ENCODE measurements around the gene SMURF2.

SMURF2 gene

DNA sequence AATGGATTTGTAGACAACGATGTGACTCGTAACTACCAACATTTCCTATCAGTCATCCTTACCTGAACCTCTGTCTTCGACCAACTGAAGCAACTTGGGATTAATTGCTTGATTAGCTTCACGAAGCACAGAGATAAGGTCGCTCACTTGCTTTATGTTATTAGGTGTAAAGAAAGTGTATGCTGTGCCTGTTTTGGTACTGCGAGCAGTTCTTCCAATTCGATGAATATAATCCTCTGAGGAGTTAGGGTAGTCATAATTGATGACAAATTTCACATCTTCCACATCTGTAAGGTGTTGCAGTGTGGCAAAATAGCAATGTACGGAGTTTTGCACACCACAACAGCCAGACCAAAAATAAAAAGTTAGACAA is 161.6 kb downstream of the SMURF2 start:
- no peak for DNase-seq

DNA sequence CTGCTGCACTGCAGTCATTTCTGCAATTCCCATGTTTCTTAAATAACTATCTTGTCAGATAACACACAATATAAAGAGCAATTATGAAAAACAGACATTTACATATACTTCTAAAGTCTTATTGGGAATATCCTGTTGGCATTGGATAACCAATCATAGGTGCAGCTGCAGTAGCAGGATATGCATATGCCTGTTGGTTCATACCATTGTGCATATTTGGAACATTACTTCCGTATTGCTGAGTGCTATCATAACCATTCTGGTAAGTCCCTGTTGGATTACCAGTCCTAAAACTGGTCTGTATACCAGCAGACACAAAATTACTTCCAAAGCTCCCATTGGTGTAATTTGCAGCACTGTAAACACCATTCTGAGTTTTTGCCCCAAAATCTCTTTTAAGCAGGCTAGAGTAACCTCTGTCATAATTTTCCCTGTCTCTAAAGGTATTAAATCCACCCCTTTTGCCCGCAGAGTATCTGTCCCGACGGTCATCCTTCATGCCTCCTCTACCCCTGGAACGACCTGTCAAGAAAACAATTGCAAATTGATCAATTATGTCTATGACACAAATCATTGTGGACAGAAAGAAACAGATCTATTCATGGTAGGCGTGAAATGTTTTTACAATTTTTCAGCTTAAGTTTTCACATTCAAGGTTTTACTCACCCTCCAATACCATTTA is 162.2 kb downstream of the SMURF2 start:
- DNase-seq, result no peak

DNA sequence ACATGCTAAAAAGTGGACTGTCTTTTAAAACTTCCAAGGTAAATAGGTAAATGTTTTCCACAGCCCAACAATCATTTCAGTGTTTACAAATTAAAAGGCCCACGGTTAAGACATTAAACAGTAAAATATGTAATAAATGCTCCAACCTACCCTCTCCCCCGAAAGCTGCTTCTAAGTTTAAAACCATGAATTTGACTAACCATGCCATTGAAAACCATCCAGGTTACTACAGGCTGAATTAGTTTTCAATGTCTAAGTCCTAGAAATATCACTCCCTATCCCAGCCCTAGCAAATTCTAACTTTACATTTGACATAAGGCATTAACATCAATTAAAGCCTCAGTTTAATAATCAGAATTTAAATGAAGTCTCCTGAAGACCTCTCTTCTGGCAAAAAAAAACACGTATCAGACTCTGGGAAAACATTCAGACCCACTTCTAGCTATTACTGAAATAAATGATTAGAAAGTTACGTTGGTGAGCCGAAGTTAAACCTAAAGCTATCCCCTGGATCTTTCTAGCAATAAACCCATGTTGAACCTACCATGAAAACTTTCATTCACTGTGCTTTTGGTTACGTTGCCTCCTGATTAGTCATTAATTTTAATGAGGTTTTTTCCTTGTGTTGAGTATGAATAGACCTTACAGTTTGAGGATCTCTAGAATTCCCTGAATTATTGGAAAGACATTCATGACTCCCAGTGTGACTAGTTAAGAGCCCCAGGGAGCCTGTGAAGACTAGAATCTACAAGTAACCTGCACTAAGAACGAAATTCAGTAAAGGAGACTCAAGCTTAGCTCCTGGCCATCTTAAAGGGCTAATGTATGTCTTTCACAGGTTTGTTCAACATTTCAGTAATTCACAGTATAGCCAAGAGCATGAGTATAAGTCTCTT is 163.6 kb downstream of the SMURF2 start:
- no peak for DNase-seq

DNA sequence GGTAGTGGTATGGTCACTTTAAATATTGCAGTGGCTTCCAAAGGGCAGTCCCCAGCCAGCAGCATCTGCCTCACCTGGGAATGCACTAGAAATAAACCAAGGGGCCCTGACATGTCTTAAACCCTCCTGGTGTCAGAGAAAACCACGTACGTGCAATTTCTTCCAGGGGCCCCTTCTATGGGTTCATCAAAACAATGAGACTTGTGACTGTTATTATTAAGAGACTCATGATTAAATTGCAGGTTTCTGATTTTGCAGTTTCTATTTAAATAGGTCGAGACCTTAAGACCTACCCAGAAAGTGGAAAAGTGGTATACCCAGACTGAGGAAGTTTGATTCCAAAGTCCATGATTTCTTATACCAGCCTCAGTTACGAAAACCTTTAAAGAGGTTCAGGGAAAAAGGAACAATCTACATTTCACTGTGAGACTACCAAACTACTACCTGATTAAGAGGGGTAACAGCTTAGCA is 164.5 kb downstream of the SMURF2 start:
- DNase-seq, result no peak

DNA sequence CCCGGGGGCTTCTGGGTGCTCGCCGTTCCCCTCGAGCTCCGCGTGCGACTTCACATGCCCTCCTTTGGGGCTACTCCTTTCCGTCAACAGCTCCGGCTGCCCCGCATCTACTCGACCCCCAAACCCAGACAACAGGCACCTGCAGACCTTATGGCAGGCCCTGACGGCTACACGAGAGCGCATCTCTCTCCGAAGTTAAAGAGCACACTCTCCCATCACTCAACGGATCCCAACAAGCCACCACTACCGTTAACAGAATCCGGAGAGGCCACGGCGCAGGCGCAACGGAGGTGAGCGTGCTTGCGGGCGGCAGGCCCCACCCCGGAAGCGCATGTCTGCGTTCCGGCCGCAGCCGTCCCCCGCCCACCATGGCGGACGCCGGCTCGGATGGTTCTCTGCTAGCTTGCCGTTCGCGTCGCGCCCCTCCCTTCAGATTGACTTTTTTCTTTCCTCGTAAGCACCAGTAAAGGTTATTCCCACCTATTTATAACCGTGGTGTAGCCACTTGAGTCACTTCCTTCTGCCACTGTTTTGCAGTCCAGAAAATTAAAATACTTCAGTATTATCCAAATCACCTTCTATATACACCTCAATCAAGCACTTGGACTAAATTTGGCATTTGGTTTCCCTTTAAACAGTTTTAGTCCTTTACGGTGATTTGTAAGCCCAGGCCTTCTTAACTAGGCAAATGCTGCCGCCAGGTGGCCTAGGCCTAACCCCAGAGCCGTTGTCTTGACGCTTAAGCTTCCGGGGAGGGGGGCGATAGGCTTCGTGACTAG is 165.1 kb downstream of the SMURF2 start, which contains the start of gene POLG2:
Gene POLG2 (minus strand): TSS at position 269 of the 779 bp plus-strand sequence. CDS start 86 bp downstream, at position 183.
- DNase-seq, result peak; percentile 97

DNA sequence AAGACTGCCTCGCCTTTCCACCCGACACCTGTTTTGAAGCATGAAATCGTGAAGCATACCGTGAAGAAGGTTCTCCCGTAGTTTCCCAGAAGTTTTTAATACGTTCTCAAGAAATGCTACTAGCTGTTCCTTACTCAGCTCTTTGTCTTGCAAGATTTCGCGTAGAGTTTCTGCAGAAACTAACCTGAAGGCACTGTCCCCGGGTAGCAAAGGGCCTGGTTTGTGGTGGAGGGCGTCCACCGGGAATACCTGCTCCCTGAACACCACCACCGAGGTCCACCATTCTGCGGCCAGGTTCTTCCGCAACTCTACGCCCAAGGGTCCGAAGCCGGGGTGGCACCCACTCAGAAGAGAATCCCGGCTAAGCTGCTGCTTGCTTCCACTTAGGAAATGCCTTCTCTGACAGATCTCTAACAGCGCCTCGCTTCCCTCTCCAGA is 165.7 kb downstream of the SMURF2 start:
- no peak for DNase-seq
